ENCODE results near the gene AP4S1. TPM values are rescaled to one million over a fixed set of nuclear protein-coding genes. Genes with fewer than 3 reads are reported as not detected.
A peak's percentile ranks its signal among the peaks of the same experiment; 100 is the strongest.

The AP4S1 gene
- total RNA-seq, 1 donor from 2014 or later, result 7.7 TPM

GRCh38 chr14:31021576-31021949, 3.9 kb upstream of the AP4S1 start:
- H3K4me3 ChIP-seq (ENCODE audit: low read depth, low read length), result no peak overlapping the region
- no peak for DNase-seq (ENCODE audit: low read depth)
- TF ChIP-seq CTCF (conservative IDR thresholded peaks at IDR 0.05; ENCODE audit: low read depth, low read length), result no peak

GRCh38 chr14:31022386-31022785, 3.1 kb upstream of the AP4S1 start:
- no peak overlapping the region for H3K4me3 ChIP-seq (ENCODE audit: low read depth, low read length)
- TF ChIP-seq CTCF (conservative IDR thresholded peaks at IDR 0.05; ENCODE audit: low read depth, low read length), result no peak
- no peak for DNase-seq (ENCODE audit: low read depth)

- TF ChIP-seq CTCF (conservative IDR thresholded peaks at IDR 0.05; ENCODE audit: low read depth, low read length), result no peak
- peak overlapping the region; percentile 79 for H3K4me3 ChIP-seq (ENCODE audit: low read depth, low read length)
- no peak for DNase-seq (ENCODE audit: low read depth)
Measured at GRCh38 chr14:31024010-31024480, 1.4 kb upstream of the AP4S1 start.

DNA sequence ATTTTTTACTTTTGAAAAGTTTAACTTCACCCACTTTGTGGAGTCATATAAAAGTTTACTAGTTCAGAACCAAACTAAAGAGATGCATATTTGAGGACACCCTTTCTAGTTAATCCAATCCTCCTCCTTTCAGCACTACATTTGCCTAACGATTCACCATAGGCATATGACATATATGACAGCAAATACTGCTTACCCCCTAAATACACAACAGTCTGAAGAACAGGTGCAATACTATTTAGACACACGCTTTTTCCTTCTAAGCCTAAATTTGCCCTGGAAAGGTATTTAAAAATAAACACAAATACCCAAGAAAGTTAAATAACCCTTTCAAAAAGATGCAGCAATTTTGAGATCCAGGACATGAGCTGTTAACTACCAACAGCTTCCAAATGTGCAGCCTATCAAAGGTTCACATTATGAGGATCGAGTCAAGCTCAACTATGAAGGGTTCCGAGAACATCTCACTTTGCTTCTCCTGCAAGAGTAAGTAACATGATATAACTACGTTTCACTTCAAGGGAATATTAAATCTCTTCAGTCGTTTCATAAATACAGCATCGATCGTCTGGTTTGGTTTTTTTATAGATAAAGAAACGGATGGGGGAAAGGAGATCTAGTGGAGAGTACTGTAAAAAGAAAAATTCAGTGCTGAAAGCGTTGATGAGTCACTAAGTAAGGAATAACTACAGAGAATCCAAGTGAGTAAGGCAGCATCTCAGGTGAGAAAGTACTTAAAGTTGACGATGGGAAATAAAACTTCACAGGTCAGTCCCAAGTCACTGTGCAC, 677 bp upstream of the AP4S1 start:
- no peak for TF ChIP-seq CTCF (conservative IDR thresholded peaks at IDR 0.05; ENCODE audit: low read depth, low read length)
- peak overlapping the region; percentile 79 for H3K4me3 ChIP-seq (ENCODE audit: low read depth, low read length)
- no peak for DNase-seq (ENCODE audit: low read depth)

- no peak for TF ChIP-seq CTCF (conservative IDR thresholded peaks at IDR 0.05; ENCODE audit: low read depth, low read length)
- peak within 1 kb of the TSS; percentile 79 for H3K4me3 ChIP-seq (ENCODE audit: low read depth, low read length)
- no peak for DNase-seq (ENCODE audit: low read depth)
Measured at GRCh38 chr14:31026077-31026449, 614 bp downstream of the AP4S1 start, which contains the start of gene STRN3. Gene STRN3, minus strand, starts transcription at chr14:31026379. Its CDS starts 194 bp downstream, at chr14:31026185.

DNA sequence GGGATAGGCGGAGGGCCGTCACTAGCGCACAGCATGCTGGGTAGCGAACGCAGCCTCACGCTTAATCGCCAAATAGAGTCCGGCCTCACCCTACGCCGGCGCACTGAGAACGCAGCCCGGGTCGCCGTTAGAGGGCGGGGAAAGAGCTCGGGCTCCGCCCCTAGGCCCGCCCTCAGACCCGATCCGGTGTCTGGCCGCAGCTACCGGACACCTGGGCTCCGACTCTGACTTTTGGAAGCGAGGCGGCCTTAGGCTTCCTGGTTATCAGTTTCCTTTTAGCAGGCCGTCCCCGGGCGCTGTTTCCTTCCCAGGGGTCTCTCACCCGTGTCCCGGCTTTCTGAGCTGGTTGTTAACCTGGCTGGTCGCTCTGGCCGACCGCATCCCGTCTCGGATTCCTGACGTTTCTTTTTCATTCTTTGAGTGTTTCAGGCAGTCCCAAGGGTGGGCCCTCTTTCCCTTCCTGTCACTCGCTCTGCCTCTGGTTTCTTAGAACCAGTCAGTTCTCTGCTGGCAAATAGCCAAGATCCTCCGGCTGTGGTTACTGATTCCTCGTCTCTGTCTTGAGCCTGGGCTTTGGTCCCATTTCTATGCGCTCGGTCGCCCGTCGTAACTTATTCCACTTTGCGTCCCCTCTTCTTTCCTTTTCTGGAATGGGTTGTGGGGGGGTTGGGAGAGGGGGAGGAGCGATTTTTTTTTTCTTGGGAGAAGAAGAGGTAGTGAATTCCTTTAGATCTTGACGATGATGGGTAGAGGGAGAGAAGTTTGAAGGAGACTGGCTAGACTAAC, 1.2 kb downstream of the AP4S1 start:
- no peak for TF ChIP-seq CTCF (conservative IDR thresholded peaks at IDR 0.05; ENCODE audit: low read depth, low read length)
- peak; percentile 98 for DNase-seq (ENCODE audit: low read depth)
- peak overlapping the region; percentile 79 for H3K4me3 ChIP-seq (ENCODE audit: low read depth, low read length)

All from epithelial cell of proximal tubule (primary cell).